ENCODE results near the gene TCF7L2.
"Not testable (repeated sequence)": the region's sequence is repeated elsewhere in the genome, so short reads cannot be mapped to it uniquely, and the experiment has no call there.

TCF7L2 gene

DNA sequence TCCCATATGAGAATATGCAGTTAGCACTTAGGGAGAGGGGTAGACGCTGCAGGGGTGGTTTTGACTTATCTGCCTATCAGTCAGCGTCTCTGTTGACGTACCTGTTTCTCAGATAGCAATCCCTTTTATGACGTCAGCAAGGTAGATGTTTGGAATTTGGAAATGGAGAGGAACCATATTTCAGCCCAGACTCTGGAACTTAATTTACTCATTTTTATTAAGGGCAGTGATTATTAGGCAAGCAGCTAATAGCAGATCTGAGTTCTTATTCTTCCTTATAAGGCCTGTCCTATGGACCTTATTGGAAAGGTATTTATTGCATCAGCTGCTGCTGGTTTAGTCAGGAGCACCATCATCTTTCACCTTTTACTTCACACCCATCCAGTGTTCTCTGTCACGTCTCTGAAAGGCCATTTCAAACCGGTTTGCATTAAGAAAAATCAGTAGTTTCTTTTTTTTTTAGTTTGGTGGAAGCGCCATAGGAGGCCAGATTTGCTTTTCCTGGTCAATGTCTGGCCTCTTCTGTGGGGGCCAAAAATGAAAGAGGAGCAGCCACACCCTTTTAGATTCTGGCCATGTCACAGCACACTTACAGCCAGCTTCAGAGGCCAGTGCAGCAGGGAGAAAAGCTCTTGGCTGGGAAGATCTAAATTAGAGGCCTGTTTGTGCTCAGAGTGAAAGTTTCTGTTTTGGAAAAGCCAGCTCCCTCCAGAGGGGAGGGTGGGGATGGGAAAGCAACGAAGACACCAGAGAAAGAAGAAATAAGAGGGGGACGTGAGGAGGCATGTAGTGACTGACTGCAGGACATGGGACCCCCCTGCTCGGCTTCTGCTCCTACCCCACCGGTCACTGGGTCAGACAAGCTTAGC, 146.3 kb downstream of the TCF7L2 start:
- DNase-seq (ENCODE audit: low spot score) = no peak

DNA sequence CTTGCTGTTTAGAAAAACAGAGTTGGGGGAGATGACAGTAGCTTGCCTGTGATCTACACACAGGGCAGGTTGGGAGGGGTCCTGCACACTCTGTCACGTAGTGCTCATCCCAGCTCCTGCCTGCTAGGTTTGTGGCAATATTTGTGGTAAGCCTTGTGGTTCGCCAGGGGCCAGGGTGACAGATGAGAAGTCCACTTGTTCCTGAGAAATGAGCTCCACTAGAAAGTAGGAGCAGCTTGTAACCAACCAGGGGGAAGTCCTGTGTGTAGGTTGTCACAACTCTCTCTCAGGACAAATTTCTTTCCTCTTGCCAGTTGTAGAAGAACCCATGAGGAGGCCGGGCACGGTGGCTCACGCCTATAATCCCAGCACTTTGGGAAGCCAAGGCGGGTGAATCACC, 147.0 kb downstream of the TCF7L2 start:
- DNase-seq (ENCODE audit: low spot score) = no peak

DNA sequence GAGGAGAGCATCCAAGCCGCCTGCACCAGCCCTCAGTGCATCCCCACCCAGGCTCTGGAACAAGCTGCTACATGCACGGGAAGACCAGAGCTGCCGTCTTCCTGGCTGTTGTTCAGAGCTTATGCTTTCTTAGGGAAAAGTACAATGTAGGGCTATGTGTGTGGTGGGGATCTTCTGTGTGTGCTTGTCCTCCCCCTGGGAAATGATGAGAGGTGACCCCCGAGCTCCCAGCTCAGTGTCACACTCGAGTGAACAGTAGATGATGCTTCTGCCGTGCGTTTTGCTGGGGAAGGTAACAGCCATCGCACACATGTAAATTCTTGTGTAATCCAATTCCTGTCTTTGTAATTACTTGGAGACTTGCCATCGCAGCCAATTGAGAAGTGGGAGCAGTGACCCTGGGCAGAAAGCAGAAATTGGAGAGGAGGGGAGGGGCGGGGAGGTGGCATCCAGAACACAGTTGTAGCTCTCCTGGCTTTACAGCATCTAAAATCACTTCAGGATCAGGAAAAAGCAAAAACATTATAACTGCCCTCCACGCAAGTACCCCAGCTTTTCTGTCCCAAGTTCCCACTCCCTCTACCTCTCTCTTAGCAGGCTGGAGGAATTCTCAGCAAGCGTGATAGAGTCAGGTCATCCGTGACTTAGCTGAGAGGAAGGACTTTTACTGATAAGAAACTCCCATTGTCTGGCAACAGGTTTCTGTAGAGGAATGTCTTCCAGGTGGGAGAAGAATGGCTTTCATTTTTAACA, 149.6 kb downstream of the TCF7L2 start:
- DNase-seq (ENCODE audit: low spot score) = no peak

DNA sequence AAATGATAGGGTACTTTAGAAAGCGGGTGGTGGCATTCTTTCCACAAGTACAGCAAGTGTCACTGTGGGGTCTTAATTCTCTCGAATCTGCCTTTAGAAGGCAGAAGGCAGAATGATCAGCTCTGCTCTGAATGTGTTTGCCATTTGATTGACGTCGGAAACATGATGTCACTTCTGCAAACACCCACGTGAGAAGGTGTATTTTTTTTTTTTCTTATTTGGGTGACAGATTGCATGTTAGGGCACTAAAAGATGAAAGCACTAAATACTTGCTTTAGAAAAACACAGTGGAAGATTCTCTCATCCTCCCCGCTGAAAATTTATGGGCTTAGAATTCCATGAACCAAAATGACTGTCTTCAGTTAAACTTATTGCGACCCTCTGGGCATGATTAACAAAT, 150.2 kb downstream of the TCF7L2 start:
- DNase-seq (ENCODE audit: low spot score) = no peak

DNA sequence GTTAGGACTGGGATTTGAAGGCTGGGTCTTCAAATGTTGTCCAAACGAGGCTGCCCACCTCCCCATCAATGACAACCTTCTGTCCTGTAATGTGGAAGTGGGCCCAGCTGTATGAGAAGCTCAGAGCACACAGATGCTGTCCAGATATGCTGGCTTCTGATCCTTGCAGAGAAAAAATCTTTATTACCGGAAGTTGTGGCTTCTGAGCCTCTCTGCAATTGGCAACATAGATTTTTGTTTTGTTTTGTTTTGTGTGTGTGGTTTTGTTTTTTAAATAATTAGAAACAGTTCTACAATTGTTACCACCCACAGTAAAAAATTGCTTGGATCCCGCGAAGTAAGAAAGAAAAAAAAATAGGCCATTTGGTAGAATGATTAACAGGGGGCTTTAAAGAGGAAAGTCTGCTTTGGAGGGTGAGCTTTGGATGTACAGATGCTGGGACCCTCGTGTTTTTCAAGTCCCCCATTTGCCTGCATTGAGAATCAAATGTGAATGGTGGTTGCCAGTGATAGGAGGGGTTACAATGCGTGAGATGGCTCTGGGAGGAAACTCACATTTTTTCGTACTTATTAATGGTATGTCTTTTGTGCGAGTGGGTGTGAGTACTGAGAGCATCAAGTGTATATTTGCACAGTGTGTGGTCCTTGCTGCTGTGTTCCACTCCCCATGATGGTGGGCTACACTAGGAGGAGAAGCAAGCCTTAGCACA, 153.2 kb downstream of the TCF7L2 start:
- peak; percentile 29 for DNase-seq (ENCODE audit: low spot score)

DNA sequence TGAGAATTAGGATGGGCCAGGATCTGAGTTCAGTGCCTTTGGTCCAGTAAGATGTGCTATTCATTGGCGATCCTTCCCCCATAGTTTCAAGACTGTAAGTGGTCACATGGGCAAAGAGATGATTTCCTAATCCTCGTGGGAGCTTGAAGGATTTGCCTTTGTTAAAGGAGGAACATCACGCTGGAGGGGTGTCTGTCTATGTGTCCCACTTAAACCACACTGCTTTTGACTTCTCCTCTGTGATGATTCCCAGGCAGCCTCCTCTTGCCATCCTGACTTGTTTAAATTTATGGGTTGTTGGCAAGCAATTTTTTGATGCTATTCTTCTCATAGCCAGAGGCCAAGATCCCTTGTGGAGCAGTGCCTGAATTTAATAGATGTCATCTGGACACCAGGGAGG, 154.0 kb downstream of the TCF7L2 start:
- no peak for DNase-seq (ENCODE audit: low spot score)

DNA sequence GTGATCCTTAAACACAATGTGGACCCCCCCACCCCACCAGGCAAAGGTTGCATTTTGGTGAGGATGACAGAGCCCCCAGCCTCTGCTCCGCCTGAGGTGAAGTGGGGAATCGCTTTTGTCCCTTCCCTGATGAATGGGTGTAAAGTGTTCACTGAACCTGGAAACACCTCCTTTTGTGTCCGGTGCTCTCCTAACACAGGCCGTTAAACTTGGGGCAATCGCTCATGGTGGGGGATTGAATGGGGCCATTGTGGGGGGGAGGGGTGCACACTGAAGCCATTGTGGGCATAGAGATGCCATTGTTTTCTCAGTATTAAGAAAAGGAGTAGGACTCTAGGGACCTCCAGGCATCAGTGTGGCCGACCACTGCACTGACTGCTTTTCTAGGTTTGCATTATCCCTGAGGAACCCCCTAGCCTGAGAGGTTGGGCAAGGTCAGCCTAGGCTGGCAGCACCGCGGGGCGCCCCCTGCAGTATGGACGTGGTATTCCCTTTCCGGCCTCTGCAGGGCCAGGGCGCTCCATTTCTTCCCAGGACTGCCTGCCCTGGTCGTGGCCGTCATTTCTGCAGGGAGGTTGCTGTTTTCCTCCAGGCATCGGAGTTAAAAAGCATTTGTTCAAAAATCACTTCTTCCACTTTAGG, 158.3 kb downstream of the TCF7L2 start:
- DNase-seq (ENCODE audit: low spot score) = no peak

DNA sequence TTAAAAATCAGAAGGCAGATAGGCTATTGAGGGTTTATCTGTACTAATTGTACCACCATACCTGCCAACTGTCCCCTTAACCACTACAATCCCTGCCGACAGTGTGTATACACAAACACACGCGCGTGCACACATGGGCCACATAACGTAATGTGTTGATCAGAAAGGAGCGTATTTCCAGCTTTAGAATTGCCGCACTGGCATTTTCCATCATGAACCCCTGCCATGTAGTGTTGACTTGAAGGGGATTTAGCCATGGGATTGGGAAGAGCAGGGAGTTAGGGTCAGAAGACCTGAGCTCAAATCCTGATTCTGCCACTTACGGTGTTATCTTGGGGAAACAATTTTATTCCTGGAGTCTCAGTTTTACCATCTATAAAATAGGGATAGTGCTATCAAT, 158.9 kb downstream of the TCF7L2 start:
- DNase-seq (ENCODE audit: low spot score) = no peak

DNA sequence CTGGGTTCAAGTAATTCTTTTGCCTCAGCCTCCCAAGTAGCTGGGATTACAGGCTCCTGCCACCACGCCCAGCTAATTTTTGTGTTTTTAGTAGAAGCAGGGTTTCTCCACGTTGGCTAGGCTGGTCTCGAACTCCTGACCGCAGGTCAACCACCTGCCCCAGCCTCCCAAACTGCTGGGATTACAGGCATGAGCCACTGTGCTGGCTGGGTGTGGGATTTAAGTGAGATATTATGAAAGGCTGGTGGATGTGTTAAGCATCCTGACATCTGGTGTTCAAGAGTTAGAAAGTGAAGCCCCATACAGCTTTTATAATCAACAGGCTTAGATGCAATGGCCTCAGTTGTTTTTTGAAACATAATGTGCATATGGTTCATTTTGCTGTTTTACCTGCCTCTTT, 159.4 kb downstream of the TCF7L2 start:
- DNase-seq (ENCODE audit: low spot score) = not testable (repeated sequence)

DNA sequence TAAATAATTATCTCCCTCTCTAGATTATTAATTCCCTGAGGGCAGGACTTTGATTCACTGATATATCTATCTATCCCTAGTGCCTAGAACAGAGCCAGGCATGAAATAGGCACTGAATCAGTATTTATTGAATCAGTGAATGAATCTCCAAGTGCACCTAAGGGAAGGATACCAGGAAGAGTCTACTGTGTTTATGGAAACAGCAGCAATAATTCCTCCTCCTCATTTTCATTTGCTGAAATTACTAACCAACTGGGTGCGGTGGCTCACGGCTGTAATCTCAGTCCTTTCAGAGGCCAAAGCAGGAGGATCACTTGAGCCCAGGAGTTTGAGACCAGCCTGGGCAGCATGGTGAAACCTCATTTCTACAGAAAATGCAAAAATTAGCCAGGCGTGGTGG, 161.2 kb downstream of the TCF7L2 start:
- DNase-seq (ENCODE audit: low spot score) = no peak

DNA sequence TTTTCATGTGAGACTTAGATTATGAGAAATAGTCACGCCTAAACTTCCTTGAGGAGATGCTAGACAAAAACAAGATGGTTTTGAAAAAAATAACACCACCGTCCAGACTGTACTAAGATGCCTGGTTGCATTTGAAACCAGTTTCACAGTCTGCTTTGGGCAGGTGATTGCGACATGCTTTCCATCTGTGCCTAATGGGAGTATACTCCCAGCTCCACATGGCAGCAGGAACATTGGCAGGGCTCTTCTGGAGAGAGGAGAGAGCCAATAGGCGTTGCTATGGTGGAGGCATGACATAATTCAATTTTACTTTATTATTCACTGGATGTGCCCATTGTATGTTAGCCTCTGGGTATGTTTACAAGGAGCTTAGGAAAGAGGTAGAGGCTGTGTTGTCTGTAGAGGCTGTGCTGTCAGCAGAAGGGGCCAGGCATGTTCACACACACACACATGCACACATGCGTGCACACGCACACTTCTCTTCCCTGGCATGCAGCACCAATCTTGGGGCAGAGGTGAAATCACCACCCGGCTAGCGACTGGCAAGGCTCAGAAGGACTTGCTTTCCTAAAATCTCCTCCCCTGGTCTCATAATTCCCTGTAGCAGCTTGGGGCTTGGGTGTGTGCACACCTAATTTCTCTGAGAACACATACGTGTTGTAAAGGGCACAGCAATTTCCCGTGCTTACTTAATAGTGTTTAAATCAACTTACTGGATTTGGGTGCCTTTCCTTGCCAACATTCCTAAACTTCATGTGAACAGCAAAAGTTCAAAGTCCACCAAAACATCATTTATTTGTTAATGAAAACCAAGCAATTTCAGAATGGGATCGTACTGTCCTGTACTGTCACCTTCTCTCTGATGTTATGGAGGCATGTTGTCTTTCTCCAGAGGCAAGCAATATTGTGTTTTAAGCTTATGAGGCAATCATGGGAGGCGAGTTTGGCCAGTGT, 162.1 kb downstream of the TCF7L2 start:
- peak; percentile 47 for DNase-seq (ENCODE audit: low spot score)

DNA sequence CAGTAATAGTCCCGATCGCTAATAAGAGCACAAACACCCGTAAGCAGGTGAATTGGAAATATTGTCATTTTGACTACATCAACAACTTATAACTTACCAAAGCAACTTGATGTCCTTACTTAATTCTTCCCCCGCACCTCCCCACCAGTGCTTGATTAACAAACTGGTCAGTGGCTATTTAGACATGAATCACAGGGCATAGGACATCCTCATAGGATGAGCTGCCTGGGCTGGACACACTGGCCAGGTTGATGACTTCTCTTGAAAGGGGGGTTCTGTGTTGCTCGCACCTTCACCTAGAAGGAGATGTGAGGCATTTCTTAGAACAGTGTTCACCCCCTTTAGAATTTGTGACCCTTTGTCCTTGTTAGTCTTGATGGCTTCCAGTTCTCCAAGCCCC, 163.2 kb downstream of the TCF7L2 start:
- DNase-seq (ENCODE audit: low spot score) = no peak

DNA sequence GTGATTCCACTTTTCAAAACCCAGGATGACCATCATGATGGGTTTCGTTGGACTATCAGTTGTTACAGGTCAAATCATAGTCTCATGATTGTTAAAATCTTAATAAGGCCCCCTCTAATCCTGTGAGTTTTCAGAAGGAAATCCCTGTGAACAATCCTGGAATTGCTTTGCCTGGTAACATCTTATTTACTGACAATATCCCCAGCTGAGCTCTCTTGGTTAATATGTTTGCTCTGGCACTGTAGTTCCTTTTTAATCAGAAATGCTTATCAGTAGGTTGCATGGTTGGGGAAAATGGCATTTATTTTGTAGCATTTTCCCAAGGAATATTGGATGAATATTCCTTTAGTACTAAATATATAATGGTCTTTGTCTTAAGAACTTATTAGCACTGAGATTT, 163.9 kb downstream of the TCF7L2 start:
- DNase-seq (ENCODE audit: low spot score) = no peak

DNA sequence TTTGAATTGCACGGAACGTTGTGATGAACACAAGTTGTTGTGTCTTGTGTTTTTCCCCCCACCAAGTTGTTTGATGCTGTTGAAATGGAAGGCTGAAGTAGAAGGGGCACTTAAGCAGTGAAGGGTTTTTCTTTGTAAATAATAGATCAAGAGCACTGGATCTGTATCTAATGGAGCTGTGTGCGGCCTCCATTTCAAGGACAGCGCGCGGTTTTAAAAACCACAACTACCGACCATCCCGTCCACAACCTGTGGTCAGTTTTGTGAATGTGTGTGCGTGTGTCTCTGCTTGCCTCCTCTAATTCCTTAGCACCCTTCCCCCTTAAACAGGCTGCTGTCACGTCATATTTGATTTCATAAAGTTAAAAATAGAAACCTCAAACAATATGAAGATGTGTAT, 165.5 kb downstream of the TCF7L2 start:
- DNase-seq (ENCODE audit: low spot score) = no peak

DNA sequence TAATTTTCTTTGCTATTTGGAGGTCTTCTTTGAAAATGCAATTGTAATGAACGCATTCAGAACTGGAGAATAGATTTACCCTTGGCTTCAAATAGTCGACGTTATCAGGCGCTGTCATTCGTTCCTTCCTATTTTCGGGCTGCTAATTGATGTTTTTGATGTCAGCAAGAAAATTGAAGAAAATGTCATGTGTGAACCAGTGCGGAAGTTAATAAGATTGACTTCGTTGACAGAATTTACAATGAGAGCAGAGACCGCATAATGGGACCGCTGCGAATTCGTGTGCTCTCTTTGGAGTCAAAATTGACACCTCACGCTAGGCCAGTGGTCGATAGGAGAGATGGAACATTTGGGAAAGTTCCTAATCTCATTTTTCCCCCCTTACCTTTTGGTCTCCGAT, 168.8 kb downstream of the TCF7L2 start:
- DNase-seq (ENCODE audit: low spot score) = no peak

DNA sequence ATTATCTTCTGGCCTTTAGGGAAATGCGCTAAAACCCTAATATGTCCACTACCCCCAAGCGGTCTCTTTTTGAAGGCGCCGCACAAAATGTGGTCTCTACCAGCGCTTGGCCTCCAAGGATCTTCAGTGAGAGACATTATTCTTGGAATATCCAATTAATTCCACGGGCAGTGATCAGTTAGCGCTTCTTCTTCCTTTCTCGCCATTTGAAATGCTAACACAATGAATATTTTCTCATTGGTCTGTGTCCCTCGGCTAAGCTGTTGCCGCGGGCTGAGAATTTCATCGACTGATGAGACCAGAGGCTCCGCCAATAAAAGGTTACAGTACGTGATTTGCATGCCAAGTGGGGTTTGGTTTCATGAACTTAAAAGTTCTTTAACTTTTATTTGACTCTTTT, 169.8 kb downstream of the TCF7L2 start:
- DNase-seq (ENCODE audit: low spot score) = no peak

DNA sequence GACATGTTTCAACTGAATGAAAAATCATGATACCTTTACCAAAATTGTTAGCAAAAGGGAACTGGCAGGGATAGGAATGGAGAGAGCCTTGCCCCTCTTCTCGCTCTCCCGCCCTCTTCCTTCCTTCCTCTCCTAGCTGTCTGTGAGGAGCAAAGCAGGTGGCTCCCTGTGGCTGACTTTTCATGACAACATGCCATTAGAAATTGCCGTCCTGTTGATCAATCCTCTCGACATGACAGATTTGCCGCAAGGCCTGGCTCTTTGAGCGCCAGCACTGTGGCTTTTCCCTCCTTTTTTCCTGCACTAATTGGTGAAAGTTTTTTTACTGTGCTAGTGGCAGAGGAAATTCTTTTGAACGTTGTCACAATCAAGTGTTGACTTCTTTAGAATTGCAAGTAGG, 171.1 kb downstream of the TCF7L2 start:
- DNase-seq (ENCODE audit: low spot score) = no peak

DNA sequence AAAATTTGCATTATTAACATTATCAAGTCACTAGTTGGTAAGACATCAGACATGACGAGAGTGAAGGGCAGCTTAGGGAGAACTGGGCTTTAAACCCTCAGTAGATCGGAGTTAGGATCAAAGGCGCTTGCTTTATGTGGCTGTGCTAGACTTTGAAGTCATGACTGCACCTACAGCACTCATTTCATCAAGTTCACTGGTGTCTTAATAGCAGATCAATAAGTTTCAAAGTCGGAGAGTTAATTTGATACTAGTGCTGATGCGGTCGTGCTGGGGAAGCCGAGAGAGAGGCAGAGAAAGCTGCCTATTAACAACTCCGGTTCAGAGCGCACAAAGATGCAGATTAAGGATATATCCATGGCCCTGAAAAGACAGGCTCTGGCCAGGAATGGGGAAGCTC, 172.9 kb downstream of the TCF7L2 start:
- DNase-seq (ENCODE audit: low spot score) = no peak

DNA sequence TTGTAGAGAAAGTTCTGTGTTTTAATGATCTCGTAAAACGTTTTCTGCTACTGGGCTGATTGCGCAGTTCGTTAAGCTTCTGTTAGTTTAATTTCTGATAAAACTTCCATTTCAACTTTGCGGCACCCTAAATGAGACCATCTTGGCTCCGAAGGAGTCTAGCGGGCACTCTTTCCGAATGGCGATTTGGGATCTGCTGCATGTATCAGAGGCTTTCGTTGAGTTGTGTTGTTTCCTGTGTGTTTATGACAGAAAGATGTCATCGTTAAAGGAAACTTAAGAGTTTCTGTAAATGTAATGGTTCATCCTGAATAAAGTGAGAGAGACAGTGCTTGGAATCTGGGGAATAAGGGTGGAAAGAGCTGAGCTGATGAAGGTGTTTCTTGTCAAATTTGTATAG, 174.7 kb downstream of the TCF7L2 start:
- DNase-seq (ENCODE audit: low spot score) = no peak

DNA sequence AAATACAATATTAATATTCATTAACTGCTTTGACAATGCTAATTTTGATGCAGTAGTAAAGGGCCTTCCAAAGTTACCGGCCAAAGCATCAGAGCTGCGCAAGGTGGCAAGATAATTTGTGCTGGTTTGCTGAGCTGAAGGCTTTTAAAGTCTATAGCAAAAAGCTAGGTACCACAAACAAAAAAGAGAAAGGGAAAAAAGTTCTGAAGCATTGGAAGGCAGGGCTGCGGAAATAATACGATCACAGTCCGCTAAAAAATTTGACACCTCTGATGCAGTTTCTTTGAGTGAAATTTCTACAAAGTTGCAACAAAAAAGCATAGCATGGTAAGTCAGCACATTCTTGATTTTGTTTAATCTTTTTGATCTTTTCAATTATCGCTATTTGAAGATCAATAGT, 175.6 kb downstream of the TCF7L2 start:
- no peak for DNase-seq (ENCODE audit: low spot score)
